Prostate gland (tissue), 2 donors: Measurements from ENCODE around the gene VSIG2.

Experiments
- CTCF ChIP-seq, 4 experiments: fragments of 200-600 bp in 2 of 4; fragments of 450-650 bp in 2 of 4; sonication (generic) in 2 of 4; IDR thresholded peaks; 1 replicate in 3 of 4; 2 replicates in 1 of 4; pipeline ENCODE4 v1.5.1; 2016 to 2019; ENCODE audit warnings: antibody characterized with exemption in 4 of 4, mild to moderate bottlenecking in 2 of 4, moderate library complexity in 2 of 4
- POLR2A ChIP-seq: fragments of 450-650 bp; IDR thresholded peaks from one replicate; pipeline ENCODE4 v1.6.1; 2016; ENCODE audit warnings: antibody characterized with exemption, mild to moderate bottlenecking
- POLR2AphosphoS5 ChIP-seq: sonication (generic); formaldehyde crosslinking; IDR thresholded peaks from one replicate; pipeline ENCODE4 v1.6.1; 2017; ENCODE audit warnings: antibody characterized with exemption

GRCh38 chr11:124728134-124728533 is 23.9 kb downstream of the VSIG2 start:
- TF ChIP-seq POLR2A (no peak), CTCF (IDR thresholded peaks at IDR 0.05) (no peak), POLR2AphosphoS5 (no peak)
